ENCODE data around the gene KRTAP5-4. TPM values are rescaled to one million over a fixed set of nuclear protein-coding genes. Genes with fewer than 3 reads are reported as not detected.
"Not testable (repeated sequence)": the region's sequence is repeated elsewhere in the genome, so short reads cannot be mapped to it uniquely, and the experiment has no call there.

The KRTAP5-4 gene
- total and polyA plus RNA-seq, 2 donors (not counting 1 experiment from before 2014, with no cell fraction given): not detected

- ChIA-PET POLR2A (no interaction called here), CTCF (no interaction called here)
- Mint-ChIP-seq H3K4me1 (peaks cover 15% of the 10 kb centered on the region), H3K27ac (no peak overlapping the region), H3K27me3 (peaks cover 30% of the 10 kb centered on the region), H3K4me3 (no peak overlapping the region), H3K9me3 (ENCODE audit: insufficient read depth) (no peaks in the 10 kb centered on the region)
- Histone ChIP-seq H3K79me2 (ENCODE audit: control insufficient read depth, insufficient read depth, low read length) (no peaks in the 10 kb centered on the region), H3K4me1 (ENCODE audit: control insufficient read depth in 2 of 2, insufficient read depth in 2 of 2, low read length in 2 of 2) (peaks cover 0 to 15% of the 10 kb centered on the region in 2 donors), H3K27ac (ENCODE audit: low read length in 2 of 2) (no peak overlapping the region), H2AFZ (ENCODE audit: insufficient read depth, low read depth, low read length, poor library complexity, severe bottlenecking) (no peak overlapping the region), H3K4me2 (replicated peaks; ENCODE audit: low read depth, low read length, poor library complexity, severe bottlenecking) (no peak overlapping the region), H3K27me3 (replicated peaks in 1 of 4; ENCODE audit: control extremely low read depth in 1 of 4, control insufficient read depth in 3 of 4, insufficient read depth in 4 of 4, low read length in 3 of 4) (peaks cover 0 to 3% (median 0%) of the 10 kb centered on the region in 4 experiments), H4K20me1 (ENCODE audit: control insufficient read depth, insufficient read depth, low read length, poor library complexity, severe bottlenecking) (no peaks in the 10 kb centered on the region), H3K36me3 (replicated peaks in 1 of 2; ENCODE audit: control extremely low read depth in 1 of 2, control insufficient read depth in 1 of 2, extremely low read depth in 1 of 2, insufficient read depth in 2 of 2, low read length in 1 of 2) (no peaks in the 10 kb centered on the region), H3K9ac (ENCODE audit: low read length) (no peak overlapping the region), H3K9me3 (ENCODE audit: control extremely low read depth in 1 of 3, control insufficient read depth in 2 of 3, insufficient read depth in 1 of 3, low read length in 2 of 3) (no peaks in the 10 kb centered on the region), H3K4me3 (ENCODE audit: control extremely low read depth in 1 of 5, extremely low read depth in 1 of 5, insufficient read depth in 1 of 5, low read depth in 2 of 5, low read length in 4 of 5) (no peak overlapping the region)
- TF ChIP-seq CTCF (IDR thresholded peaks at IDR 0.05) (no peak), EZH2 (IDR thresholded peaks at IDR 0.05; ENCODE audit: borderline replicate concordance, insufficient read depth, low read depth, low read length, poor library complexity, severe bottlenecking) (no peak)
- DNase-seq: no peak
- no peak for ATAC-seq (ENCODE audit: low read depth)
- 96% methylated on average over 11 of the region's 11 CpGs for WGBS (ENCODE audit: insufficient coverage)
- intact Hi-C loops (cut with micrococcal nuclease): no loop called here
Measured at GRCh38 chr11:1604181-1604580, 17.8 kb downstream of the KRTAP5-4 start.

GRCh38 chr11:1603629-1604028 lies 18.3 kb downstream of the KRTAP5-4 start:
- no peaks in the 10 kb centered on the region for H4K20me1 ChIP-seq (ENCODE audit: control insufficient read depth, insufficient read depth, low read length, poor library complexity, severe bottlenecking)
- no peaks in the 10 kb centered on the region for H3K79me2 ChIP-seq (ENCODE audit: control insufficient read depth, insufficient read depth, low read length)
- CTCF ChIA-PET: no interaction called here
- peaks cover 0 to 3% (median 2%) of the 10 kb centered on the region in 4 experiments for H3K27me3 ChIP-seq (replicated peaks in 1 of 4; ENCODE audit: control extremely low read depth in 1 of 4, control insufficient read depth in 3 of 4, insufficient read depth in 4 of 4, low read length in 3 of 4)
- no peak overlapping the region for H3K4me3 Mint-ChIP-seq
- peaks cover 15% of the 10 kb centered on the region for H3K4me1 Mint-ChIP-seq
- DNase-seq: no peak
- H3K4me2 ChIP-seq (replicated peaks; ENCODE audit: low read depth, low read length, poor library complexity, severe bottlenecking): no peak overlapping the region
- no peak overlapping the region for H3K4me3 ChIP-seq (ENCODE audit: control extremely low read depth in 1 of 5, extremely low read depth in 1 of 5, insufficient read depth in 1 of 5, low read depth in 2 of 5, low read length in 4 of 5)
- H3K27ac Mint-ChIP-seq: no peak overlapping the region
- no peaks in the 10 kb centered on the region for H3K36me3 ChIP-seq (replicated peaks in 1 of 2; ENCODE audit: control extremely low read depth in 1 of 2, control insufficient read depth in 1 of 2, extremely low read depth in 1 of 2, insufficient read depth in 2 of 2, low read length in 1 of 2)
- peaks cover 0 to 15% of the 10 kb centered on the region in 2 donors for H3K4me1 ChIP-seq (ENCODE audit: control insufficient read depth in 2 of 2, insufficient read depth in 2 of 2, low read length in 2 of 2)
- H3K9me3 Mint-ChIP-seq (ENCODE audit: insufficient read depth): no peaks in the 10 kb centered on the region
- POLR2A ChIA-PET: no interaction called here
- intact Hi-C loops (cut with micrococcal nuclease): no loop called here
- no peak for ATAC-seq (ENCODE audit: low read depth)
- 55% methylated on average over 1 of the region's 1 CpG for WGBS (ENCODE audit: insufficient coverage)
- no peak overlapping the region for H3K9ac ChIP-seq (ENCODE audit: low read length)
- no peak for TF ChIP-seq CTCF (IDR thresholded peaks at IDR 0.05)
- TF ChIP-seq EZH2 (IDR thresholded peaks at IDR 0.05; ENCODE audit: borderline replicate concordance, insufficient read depth, low read depth, low read length, poor library complexity, severe bottlenecking): no peak
- no peaks in the 10 kb centered on the region for H3K9me3 ChIP-seq (ENCODE audit: control extremely low read depth in 1 of 3, control insufficient read depth in 2 of 3, insufficient read depth in 1 of 3, low read length in 2 of 3)
- H3K27ac ChIP-seq (ENCODE audit: low read length in 2 of 2): no peak overlapping the region
- no peak overlapping the region for H2AFZ ChIP-seq (ENCODE audit: insufficient read depth, low read depth, low read length, poor library complexity, severe bottlenecking)
- peaks cover 31% of the 10 kb centered on the region for H3K27me3 Mint-ChIP-seq

- WGBS (ENCODE audit: insufficient coverage): 90% methylated on average over 2 of the region's 3 CpGs
Measured at GRCh38 chr11:1601663-1602062, 20.3 kb downstream of the KRTAP5-4 start.

More at GRCh38 chr11:1601663-1602062, 20.3 kb downstream of the KRTAP5-4 start:
- H3K27ac Mint-ChIP-seq; H3K9me3 ChIP-seq (ENCODE audit: control extremely low read depth in 1 of 3, control insufficient read depth in 2 of 3, insufficient read depth in 1 of 3, low read length in 2 of 3); H3K79me2 ChIP-seq (ENCODE audit: control insufficient read depth, insufficient read depth, low read length); H3K36me3 ChIP-seq (replicated peaks in 1 of 2; ENCODE audit: control extremely low read depth in 1 of 2, control insufficient read depth in 1 of 2, extremely low read depth in 1 of 2, insufficient read depth in 2 of 2, low read length in 1 of 2); H4K20me1 ChIP-seq (ENCODE audit: control insufficient read depth, insufficient read depth, low read length, poor library complexity, severe bottlenecking); H3K4me3 ChIP-seq (ENCODE audit: control extremely low read depth in 1 of 5, extremely low read depth in 1 of 5, insufficient read depth in 1 of 5, low read depth in 2 of 5, low read length in 4 of 5); POLR2A ChIA-PET; CTCF ChIA-PET; H3K27ac ChIP-seq (ENCODE audit: low read length in 2 of 2); H3K4me2 ChIP-seq (replicated peaks; ENCODE audit: low read depth, low read length, poor library complexity, severe bottlenecking); intact Hi-C loops (cut with micrococcal nuclease); H3K9ac ChIP-seq (ENCODE audit: low read length); DNase-seq; H3K9me3 Mint-ChIP-seq (ENCODE audit: insufficient read depth); H2AFZ ChIP-seq (ENCODE audit: insufficient read depth, low read depth, low read length, poor library complexity, severe bottlenecking): not testable (repeated sequence)
- Mint-ChIP-seq H3K4me1 (peaks cover 15% of the 10 kb centered on the region), H3K4me3 (peak overlapping the region; percentile 12), H3K27me3 (peaks cover 39% of the 10 kb centered on the region)
- ATAC-seq (ENCODE audit: low read depth): peak; percentile 54
- Histone ChIP-seq H3K27me3 (replicated peaks in 1 of 4; ENCODE audit: control extremely low read depth in 1 of 4, control insufficient read depth in 3 of 4, insufficient read depth in 4 of 4, low read length in 3 of 4) (peaks cover 0 to 11% (median 4%) of the 10 kb centered on the region in 4 experiments), H3K4me1 (ENCODE audit: control insufficient read depth in 2 of 2, insufficient read depth in 2 of 2, low read length in 2 of 2) (peaks cover 0 to 15% of the 10 kb centered on the region in 2 donors)

Measured in B cell (primary cell).